Activated T-helper 1 cell treated with anti-CD3 and anti-CD28 coated beads, Interleukin-2, amount 50 U/mL, for 16 hours (primary cell): Measurements from ENCODE around the gene RNASE8.

ENCODE experiments used
- DNase-seq, 2 donors: peaks; one replicate each; pipeline ENCODE4 v3.0.0-alpha.2; 2020; ENCODE audit warnings: low read depth in 1 of 2, low spot score in 1 of 2

Gene RNASE8

GRCh38 chr14:21053184-21054122 is 4.2 kb upstream of the RNASE8 start:
- no peak for DNase-seq

GRCh38 chr14:21054123-21054767 is 3.4 kb upstream of the RNASE8 start:
- no peak for DNase-seq

GRCh38 chr14:21054768-21055145 is 2.9 kb upstream of the RNASE8 start:
- no peak for DNase-seq

GRCh38 chr14:21055432-21056117 is 2.0 kb upstream of the RNASE8 start:
- no peak for DNase-seq

GRCh38 chr14:21056520-21057163 is 980 bp upstream of the RNASE8 start:
- no peak for DNase-seq

- DNase-seq: no peak
Measured at GRCh38 chr14:21058903-21059302, 1.3 kb downstream of the RNASE8 start.

- DNase-seq: no peak
Measured at GRCh38 chr14:21059842-21060613, 2.4 kb downstream of the RNASE8 start.

- DNase-seq: no peak
Measured at GRCh38 chr14:21060614-21061346, 3.2 kb downstream of the RNASE8 start.

GRCh38 chr14:21061347-21061668 is 3.7 kb downstream of the RNASE8 start:
- DNase-seq: no peak

- no peak for DNase-seq
Measured at GRCh38 chr14:21063479-21063878, 5.9 kb downstream of the RNASE8 start.

- DNase-seq: no peak
Measured at GRCh38 chr14:21066882-21067502, 9.4 kb downstream of the RNASE8 start.

- no peak for DNase-seq
Measured at GRCh38 chr14:21068521-21069387, 11.1 kb downstream of the RNASE8 start.

GRCh38 chr14:21069388-21070082 is 11.9 kb downstream of the RNASE8 start:
- no peak for DNase-seq

GRCh38 chr14:21070083-21070609 is 12.5 kb downstream of the RNASE8 start, which contains the start of gene ARHGEF40:
Gene ARHGEF40 (plus strand): TSS chr14:21070304. CDS start chr14:21070397, 93 bp downstream.
- DNase-seq: no peak

GRCh38 chr14:21070610-21071224 is 13.1 kb downstream of the RNASE8 start:
- DNase-seq: no peak

- no peak for DNase-seq
Measured at GRCh38 chr14:21071225-21072030, 13.8 kb downstream of the RNASE8 start.
